HUES6 (cell line): ENCODE measurements around the gene DHX30.
"Not testable (repeated sequence)": the region's sequence is repeated elsewhere in the genome, so short reads cannot be mapped to it uniquely, and the experiment has no call there.

Experiments
- H3K27ac ChIP-seq: 2 replicates; pipeline ENCODE4 v1.7.0; 2013; ENCODE audit warnings: low read depth, mild to moderate bottlenecking, low read length, inconsistent platforms
- H3K27me3 ChIP-seq: 2 replicates; pipeline ENCODE4 v1.6.1; 2013; ENCODE audit warnings: low read length; ENCODE audit not compliant: control insufficient read depth, insufficient read depth
- H3K36me3 ChIP-seq: 2 replicates; pipeline ENCODE4 v1.6.1; 2013; ENCODE audit warnings: low read length; ENCODE audit not compliant: control insufficient read depth, insufficient read depth
- H3K4me1 ChIP-seq: 2 replicates; pipeline ENCODE4 v1.6.1; 2013; ENCODE audit warnings: low read length; ENCODE audit not compliant: control insufficient read depth, insufficient read depth
- H3K4me3 ChIP-seq: 2 replicates; pipeline ENCODE4 v1.5.1; 2013; ENCODE audit warnings: low read depth, low read length
- H3K9ac ChIP-seq: one replicate; pipeline ENCODE4 v1.6.1; 2013; ENCODE audit warnings: mild to moderate bottlenecking, low read length
- H3K9me3 ChIP-seq: 2 replicates; pipeline ENCODE4 v1.6.1; 2013; ENCODE audit warnings: low read depth, low read length; ENCODE audit not compliant: control insufficient read depth, insufficient read depth

The DHX30 gene, protein sequence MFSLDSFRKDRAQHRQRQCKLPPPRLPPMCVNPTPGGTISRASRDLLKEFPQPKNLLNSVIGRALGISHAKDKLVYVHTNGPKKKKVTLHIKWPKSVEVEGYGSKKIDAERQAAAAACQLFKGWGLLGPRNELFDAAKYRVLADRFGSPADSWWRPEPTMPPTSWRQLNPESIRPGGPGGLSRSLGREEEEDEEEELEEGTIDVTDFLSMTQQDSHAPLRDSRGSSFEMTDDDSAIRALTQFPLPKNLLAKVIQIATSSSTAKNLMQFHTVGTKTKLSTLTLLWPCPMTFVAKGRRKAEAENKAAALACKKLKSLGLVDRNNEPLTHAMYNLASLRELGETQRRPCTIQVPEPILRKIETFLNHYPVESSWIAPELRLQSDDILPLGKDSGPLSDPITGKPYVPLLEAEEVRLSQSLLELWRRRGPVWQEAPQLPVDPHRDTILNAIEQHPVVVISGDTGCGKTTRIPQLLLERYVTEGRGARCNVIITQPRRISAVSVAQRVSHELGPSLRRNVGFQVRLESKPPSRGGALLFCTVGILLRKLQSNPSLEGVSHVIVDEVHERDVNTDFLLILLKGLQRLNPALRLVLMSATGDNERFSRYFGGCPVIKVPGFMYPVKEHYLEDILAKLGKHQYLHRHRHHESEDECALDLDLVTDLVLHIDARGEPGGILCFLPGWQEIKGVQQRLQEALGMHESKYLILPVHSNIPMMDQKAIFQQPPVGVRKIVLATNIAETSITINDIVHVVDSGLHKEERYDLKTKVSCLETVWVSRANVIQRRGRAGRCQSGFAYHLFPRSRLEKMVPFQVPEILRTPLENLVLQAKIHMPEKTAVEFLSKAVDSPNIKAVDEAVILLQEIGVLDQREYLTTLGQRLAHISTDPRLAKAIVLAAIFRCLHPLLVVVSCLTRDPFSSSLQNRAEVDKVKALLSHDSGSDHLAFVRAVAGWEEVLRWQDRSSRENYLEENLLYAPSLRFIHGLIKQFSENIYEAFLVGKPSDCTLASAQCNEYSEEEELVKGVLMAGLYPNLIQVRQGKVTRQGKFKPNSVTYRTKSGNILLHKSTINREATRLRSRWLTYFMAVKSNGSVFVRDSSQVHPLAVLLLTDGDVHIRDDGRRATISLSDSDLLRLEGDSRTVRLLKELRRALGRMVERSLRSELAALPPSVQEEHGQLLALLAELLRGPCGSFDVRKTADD

DNA sequence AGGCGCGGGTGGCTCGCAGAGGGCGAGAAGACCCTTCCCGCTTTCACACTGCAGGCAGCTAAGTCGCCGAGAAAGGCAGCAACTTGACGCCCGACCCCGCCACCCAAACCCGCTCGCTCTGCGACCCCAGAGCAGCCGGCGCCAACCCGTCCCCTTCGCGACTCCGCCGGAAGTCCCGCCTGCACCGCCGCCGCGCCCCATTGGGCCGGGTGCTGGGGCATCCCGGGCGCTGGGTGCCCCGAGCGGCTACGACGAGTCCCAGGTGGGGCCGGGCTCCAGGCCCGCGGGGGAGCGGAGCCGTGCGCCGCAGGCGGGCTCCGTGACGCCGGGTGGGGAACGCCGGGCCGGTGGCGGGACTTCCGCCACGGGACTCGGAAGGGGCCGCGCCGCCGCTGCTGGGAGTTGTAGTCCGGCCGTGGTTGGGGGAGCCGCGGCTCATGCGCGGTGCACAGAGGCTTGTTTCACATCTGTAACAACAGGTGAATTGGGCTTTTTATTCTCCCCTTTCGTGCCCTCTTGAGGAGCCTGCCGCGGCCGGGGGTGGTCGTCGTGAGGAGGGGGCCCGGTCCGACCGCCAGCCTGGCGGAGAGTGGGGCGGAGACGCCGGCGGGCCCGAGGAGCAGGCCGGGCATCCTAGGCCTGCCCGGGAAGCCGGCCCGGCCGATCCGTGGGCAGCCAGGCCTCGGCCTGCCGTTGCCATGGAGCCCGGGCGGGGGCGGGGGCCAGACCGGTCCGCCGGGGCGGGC lies at the start of gene DHX30:
TSS of gene DHX30 (plus strand) at position 405 of the 746 bp plus-strand sequence. CDS start 7,546 bp downstream, outside the sequence.
- Histone ChIP-seq H3K9me3 (no peaks in the 10 kb centered on the region), H3K4me1 (no peaks in the 10 kb centered on the region), H3K27ac (peak within 1 kb of the TSS; percentile 86), H3K36me3 (peaks cover 18% of the 10 kb centered on the region), H3K27me3 (no peaks in the 10 kb centered on the region), H3K4me3 (peak within 1 kb of the TSS; percentile 77), H3K9ac (peak within 1 kb of the TSS; percentile 94)

DNA sequence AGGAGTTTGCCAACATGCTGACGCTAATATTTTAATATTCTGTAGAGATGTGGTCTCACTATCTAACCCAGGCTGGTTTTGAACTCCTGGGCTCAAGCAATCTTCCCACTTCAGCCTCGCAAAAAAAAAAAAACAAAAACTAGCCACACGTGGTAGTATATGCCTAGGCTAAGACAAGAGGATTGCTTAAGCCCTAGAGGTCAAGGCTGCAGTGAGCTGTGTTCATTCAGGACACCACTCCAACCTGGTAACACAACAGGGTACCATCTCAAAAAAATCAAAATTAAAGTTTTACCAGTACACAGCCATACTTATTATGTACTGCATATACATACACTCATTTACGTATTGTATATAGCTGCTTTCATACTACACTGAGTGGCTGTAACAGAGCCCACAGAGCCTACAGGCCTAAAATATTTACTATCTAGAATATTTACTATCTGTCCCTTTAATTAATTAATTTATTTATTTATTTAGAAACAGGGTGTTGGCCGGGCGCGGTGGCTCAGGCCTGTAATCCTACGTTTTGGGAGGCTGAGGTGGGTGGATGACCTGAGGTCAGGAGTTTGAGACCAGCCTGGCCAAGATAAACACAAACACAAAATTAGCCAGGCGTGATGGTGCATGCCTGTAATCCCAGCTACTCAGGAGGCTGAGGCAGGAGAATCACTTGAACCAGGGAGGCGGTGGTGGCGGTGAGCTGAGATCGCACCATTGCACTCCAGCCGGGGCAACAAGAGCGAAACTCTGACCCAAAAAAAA lies 44.5 kb upstream of the DHX30 start:
- H3K9me3 ChIP-seq: no peaks in the 10 kb centered on the region

DNA sequence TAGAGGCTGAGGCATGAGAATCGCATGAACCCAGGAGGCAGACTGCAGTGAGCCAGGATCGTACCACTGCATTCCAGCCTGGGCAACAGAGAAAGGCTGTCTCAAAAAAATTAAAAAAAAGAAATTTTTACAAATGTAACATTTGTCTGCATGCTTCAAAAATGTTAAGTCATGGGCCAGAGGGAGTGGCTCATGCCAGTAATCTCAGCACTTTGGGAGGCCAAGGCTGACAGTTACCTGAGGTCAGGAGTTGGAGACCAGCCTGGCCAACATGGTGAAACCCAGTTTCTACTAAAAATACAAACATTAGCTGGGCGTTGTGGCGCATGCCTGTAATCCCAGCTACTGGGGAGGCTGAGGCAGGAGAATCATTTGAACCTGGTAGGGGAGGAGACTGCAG lies 42.7 kb upstream of the DHX30 start:
- not testable (repeated sequence) for H3K27ac ChIP-seq, H3K9ac ChIP-seq, H3K9me3 ChIP-seq, H3K4me1 ChIP-seq, H3K27me3 ChIP-seq, H3K4me3 ChIP-seq
- H3K36me3 ChIP-seq: peaks cover 54% of the 10 kb centered on the region

More for the DNA sequence above, 44.5 kb upstream of the DHX30 start:
- Histone ChIP-seq H3K4me1 (no peaks in the 10 kb centered on the region), H3K4me3 (no peak overlapping the region), H3K27me3 (no peaks in the 10 kb centered on the region), H3K36me3 (peaks cover 41% of the 10 kb centered on the region), H3K9ac (no peak overlapping the region), H3K27ac (no peak overlapping the region)

DNA sequence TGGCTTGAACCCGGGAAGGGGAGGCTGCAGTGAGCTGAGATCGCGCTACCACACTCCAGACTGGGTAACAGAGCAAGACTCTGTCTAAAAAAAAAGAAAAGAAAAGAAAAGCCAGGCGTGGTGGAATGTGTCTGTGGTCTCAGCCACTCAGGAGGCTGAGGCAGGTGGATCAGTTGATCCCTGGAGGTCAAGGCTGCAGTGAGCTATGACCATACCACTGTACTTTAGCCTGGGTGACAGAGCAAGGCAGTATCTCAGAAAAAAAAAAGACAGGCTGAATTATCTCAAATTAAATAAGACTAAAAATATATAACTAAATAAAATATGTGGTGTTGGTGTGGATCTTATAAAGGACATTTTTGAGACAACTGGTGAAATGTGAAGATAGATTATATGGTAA lies 41.9 kb upstream of the DHX30 start:
- Histone ChIP-seq H3K9ac (no peak overlapping the region), H3K27me3 (no peaks in the 10 kb centered on the region), H3K4me1 (no peaks in the 10 kb centered on the region), H3K27ac (no peak overlapping the region), H3K9me3 (no peaks in the 10 kb centered on the region), H3K36me3 (peaks cover 57% of the 10 kb centered on the region), H3K4me3 (no peak overlapping the region)

DNA sequence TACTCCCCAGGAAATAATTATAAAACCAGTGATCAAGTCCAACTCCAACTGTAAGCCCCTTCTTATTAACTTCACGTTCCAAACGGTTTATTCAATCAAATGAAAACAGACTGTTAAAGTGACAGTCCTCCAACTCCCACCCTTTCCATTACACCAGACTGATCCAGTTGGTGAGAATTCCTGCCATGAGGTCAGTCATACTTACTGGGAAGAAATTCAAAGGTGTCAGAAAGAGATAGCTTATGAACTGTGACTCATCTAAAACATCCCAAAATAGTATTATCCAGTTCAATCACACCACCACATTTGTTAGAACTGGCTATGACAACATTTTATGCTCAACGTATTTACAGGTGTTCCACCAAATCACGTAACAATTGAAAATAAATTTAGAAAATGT lies 40.7 kb upstream of the DHX30 start:
- no peak overlapping the region for H3K9ac ChIP-seq
- no peaks in the 10 kb centered on the region for H3K4me1 ChIP-seq
- peaks cover 56% of the 10 kb centered on the region for H3K36me3 ChIP-seq
- H3K27ac ChIP-seq: no peak overlapping the region
- H3K9me3 ChIP-seq: no peaks in the 10 kb centered on the region
- no peaks in the 10 kb centered on the region for H3K27me3 ChIP-seq
- no peak overlapping the region for H3K4me3 ChIP-seq

DNA sequence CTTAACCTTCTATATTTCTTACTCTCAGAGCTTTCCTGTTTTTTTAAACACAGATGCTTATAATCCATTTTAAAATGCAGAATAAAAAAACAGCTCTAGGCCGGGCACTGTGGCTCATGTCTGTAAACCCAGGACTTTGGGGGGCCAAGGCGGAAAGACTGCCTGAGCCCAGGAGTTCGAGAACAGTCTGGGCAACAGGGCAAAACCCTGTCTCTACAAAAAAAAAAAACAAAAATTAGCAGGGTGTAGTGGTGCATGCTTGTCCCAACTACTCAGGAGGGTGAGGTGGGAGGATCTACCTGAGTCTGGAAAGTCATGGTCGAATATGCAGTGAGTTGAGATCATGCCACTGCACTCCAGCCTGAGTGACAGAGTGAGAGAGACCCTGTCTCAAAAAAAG lies 36.8 kb upstream of the DHX30 start:
- Histone ChIP-seq H3K9ac (no peak overlapping the region), H3K4me1 (no peaks in the 10 kb centered on the region), H3K36me3 (peaks cover 58% of the 10 kb centered on the region), H3K4me3 (no peak overlapping the region), H3K27me3 (no peaks in the 10 kb centered on the region), H3K9me3 (no peaks in the 10 kb centered on the region), H3K27ac (no peak overlapping the region)

DNA sequence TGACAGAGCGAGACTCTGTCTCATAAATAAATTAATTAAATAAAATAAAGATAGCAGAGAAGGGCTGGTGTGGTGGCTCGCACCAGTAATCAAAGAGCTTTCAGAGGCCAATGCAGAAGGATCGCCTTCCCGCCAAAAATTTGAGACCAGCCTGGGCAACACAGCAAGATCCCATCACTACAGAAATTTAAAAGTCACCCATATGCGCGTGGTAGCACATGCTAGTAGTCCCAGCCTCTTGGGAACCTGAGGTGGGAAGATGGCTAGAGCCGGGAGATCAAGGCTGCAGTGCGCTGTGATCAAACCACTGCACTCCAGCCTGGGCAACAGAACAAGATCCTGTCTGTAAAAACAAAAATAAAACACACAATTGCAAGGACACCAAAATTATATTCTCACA lies 30.9 kb upstream of the DHX30 start:
- Histone ChIP-seq H3K27ac (no peak overlapping the region), H3K9me3 (no peaks in the 10 kb centered on the region), H3K4me1 (no peaks in the 10 kb centered on the region), H3K36me3 (peaks cover 51% of the 10 kb centered on the region), H3K27me3 (no peaks in the 10 kb centered on the region), H3K4me3 (no peak overlapping the region), H3K9ac (no peak overlapping the region)

DNA sequence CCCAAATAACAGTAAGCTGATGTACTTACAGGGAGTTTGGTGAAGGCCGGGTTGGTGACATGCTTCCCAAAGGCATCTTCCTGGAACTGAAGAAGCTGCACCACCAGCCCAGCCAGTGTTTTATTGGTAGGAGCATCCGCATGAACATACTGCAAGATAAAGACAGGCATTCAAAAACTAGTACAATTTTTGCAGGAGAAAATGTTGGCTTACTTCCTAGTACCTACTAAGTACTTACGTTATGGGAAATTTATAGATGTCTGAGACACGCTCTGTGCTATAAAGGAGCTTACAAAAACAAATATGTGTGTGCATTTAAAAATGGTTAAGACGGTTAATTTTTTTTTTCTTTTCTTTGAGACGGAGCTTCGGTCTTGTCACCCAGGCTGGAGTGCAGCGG lies 30.1 kb upstream of the DHX30 start:
- no peaks in the 10 kb centered on the region for H3K4me1 ChIP-seq
- no peaks in the 10 kb centered on the region for H3K9me3 ChIP-seq
- no peak overlapping the region for H3K9ac ChIP-seq
- H3K27me3 ChIP-seq: no peaks in the 10 kb centered on the region
- no peak overlapping the region for H3K27ac ChIP-seq
- H3K36me3 ChIP-seq: peaks cover 50% of the 10 kb centered on the region
- H3K4me3 ChIP-seq: no peak overlapping the region

DNA sequence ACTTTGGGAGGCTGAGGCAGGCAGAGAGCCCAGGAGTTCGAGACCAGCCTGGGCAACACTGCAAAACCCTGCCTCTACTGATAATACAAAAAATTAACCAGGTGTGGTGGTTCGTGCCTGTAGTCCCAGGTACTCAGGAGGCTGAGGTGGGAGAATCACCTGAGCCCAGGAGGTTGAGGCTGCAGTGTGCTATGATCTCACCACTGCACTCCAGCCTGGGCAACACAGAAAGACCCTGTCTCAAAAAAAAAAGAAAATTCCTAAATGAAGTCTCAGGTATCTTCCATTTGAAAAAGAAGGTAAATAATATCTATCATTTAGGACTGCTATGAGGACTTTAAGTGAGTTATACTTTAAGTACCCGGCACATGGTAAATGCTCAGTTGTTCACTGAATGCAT lies 24.2 kb upstream of the DHX30 start:
- H3K9ac ChIP-seq: no peak overlapping the region
- peak overlapping the region; percentile 78; the same call in 1 of the 2 replicates for H3K4me3 ChIP-seq
- H3K9me3 ChIP-seq: no peaks in the 10 kb centered on the region
- peaks cover 11% of the 10 kb centered on the region; the same call in 1 of the 2 replicates for H3K4me1 ChIP-seq
- peaks cover 17% of the 10 kb centered on the region for H3K36me3 ChIP-seq
- H3K27me3 ChIP-seq: no peaks in the 10 kb centered on the region
- H3K27ac ChIP-seq: no peak overlapping the region
